Naive thymus-derived CD4-positive, alpha-beta T cell (primary cell): ENCODE data around the gene IL2RG. TPM values are rescaled to one million over a fixed set of nuclear protein-coding genes. Genes with fewer than 3 reads are reported as not detected.

Source experiments
- ATAC-seq: fragments of 150-1000 bp; cut with Tn5 transposase; 2 replicates; pipeline ENCODE4 v1.10.0; 2021; ENCODE audit warnings: mild to moderate bottlenecking, moderate library complexity
- CTCF ChIA-PET: fragments of 350-600 bp; sonication (Branson Sonifier 250); formaldehyde crosslinking; loops from one replicate; lab custom pipeline; 2021; ENCODE audit warnings: antibody characterized with exemption; lab: Charles Lee
- POLR2A ChIA-PET: fragments of 350-600 bp; sonication (Branson Sonifier 250); formaldehyde crosslinking; loops from one replicate; lab custom pipeline; 2021; ENCODE audit warnings: antibody characterized with exemption, inconsistent platforms; lab: Charles Lee
- DNase-seq, 9 donors: peaks; one replicate each; pipeline versions ENCODE4 v3.0.0 to v3.0.0-alpha.2; 2020 to 2022; ENCODE audit warnings: mixed read lengths in 1 of 9
- H3K27ac ChIP-seq: one replicate; pipeline ENCODE4 v1.7.0; 2013; ENCODE audit warnings: mild to moderate bottlenecking, low read depth, low read length, moderate library complexity
- H3K27me3 ChIP-seq, 2 donors: one replicate each; pipeline ENCODE4 v1.7.0; 2013; ENCODE audit warnings: low read length in 2 of 2, mild to moderate bottlenecking in 2 of 2, moderate library complexity in 2 of 2; ENCODE audit not compliant: control insufficient read depth in 2 of 2, insufficient read depth in 2 of 2
- H3K36me3 ChIP-seq, 3 experiments: 1 replicate in 2 of 3; 2 replicates in 1 of 3; pipeline ENCODE4 v1.7.0; 2013; ENCODE audit warnings: low read length in 3 of 3, mild to moderate bottlenecking in 3 of 3, moderate library complexity in 1 of 3; ENCODE audit not compliant: insufficient read depth in 3 of 3, control insufficient read depth in 2 of 3
- H3K4me1 ChIP-seq, 2 donors: one replicate each; pipeline ENCODE4 v1.7.0; 2013; ENCODE audit warnings: low read length in 2 of 2, mild to moderate bottlenecking in 2 of 2, moderate library complexity in 1 of 2; ENCODE audit not compliant: control insufficient read depth in 2 of 2, insufficient read depth in 2 of 2
- H3K4me3 ChIP-seq: 2 replicates; pipeline ENCODE4 v1.7.0; 2013; ENCODE audit warnings: mild to moderate bottlenecking, low read length
- H3K9me3 ChIP-seq, 3 experiments: 1 replicate in 2 of 3; 2 replicates in 1 of 3; pipeline ENCODE4 v1.7.0; 2013; ENCODE audit warnings: low read length in 3 of 3; ENCODE audit not compliant: control insufficient read depth in 2 of 3
- H3K27ac Mint-ChIP-seq, 9 donors: one replicate each; pipeline ENCODE4 v1.8.0; 2020 to 2022; ENCODE audit warnings: mixed read lengths in 9 of 9, mild to moderate bottlenecking in 8 of 9, moderate library complexity in 5 of 9, inconsistent platforms in 2 of 9
- H3K27me3 Mint-ChIP-seq, 5 donors: one replicate each; pipeline ENCODE4 v1.8.0; 2021 to 2022; ENCODE audit warnings: mixed read lengths in 5 of 5, mild to moderate bottlenecking in 1 of 5
- H3K36me3 Mint-ChIP-seq, 5 donors: one replicate each; pipeline ENCODE4 v1.8.0; 2020 to 2022; ENCODE audit warnings: mixed read lengths in 5 of 5, mild to moderate bottlenecking in 3 of 5, inconsistent platforms in 1 of 5
- H3K4me1 Mint-ChIP-seq, 7 donors: one replicate each; pipeline ENCODE4 v1.8.0; 2020 to 2022; ENCODE audit warnings: mixed read lengths in 7 of 7, mild to moderate bottlenecking in 3 of 7, inconsistent platforms in 1 of 7
- H3K4me3 Mint-ChIP-seq, 10 donors: one replicate each; pipeline ENCODE4 v1.8.0; 2020 to 2022; ENCODE audit warnings: mild to moderate bottlenecking in 10 of 10, mixed read lengths in 10 of 10, moderate library complexity in 6 of 10, inconsistent platforms in 2 of 10
- H3K9me3 Mint-ChIP-seq, 11 donors: one replicate each; pipeline ENCODE4 v1.8.0; 2020 to 2022; ENCODE audit warnings: mixed read lengths in 11 of 11, mild to moderate bottlenecking in 4 of 11, inconsistent platforms in 1 of 11, moderate library complexity in 1 of 11
- intact Hi-C, 2 donors: fragments of 100-400 bp; cut with micrococcal nuclease; formaldehyde crosslinking; loops; one replicate each; pipeline ENCODE4 v1.15.1; 2023
- polyA plus RNA-seq, 2 donors: library from polyadenylated mRNA; unstranded; fragments of 300-500 nt; fragmentation: Illumina TruSeq; gene quantifications; one replicate each; pipeline ENCODE4 v1.2.3, GENCODE V29; 2021
- total RNA-seq, 6 experiments: library from RNA in 5 of 6; stranded (reverse) in 5 of 6; gene quantifications; 1 replicate in 5 of 6; 2 replicates in 1 of 6; pipeline ENCODE4 v1.2.3 and lab custom pipeline; 2021 to 2026

IL2RG gene
- total and polyA plus RNA-seq, 7 experiments from 2014 or later, result 228 to 1,015 (median 330) TPM

DNA sequence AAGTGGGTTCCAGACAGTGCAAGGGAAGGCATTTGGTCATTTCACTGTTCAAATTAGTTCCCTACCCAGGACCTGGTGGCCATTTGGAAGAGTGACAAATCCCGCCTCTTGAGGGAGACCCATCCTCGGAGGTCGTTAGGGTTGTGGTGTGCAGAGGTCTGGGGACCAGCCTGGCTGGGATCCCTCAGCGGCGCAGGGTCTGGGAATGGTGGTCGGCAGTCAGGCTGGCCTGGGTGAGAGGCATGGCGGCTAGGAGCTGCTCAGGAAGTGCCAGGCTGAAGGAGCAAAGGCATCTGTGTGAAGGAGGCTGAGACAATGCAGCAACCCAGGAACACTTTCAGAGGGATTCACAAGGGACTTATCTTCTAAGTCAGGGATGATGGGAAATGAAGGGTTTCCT is 40.0 kb upstream of the IL2RG start:
- no peak overlapping the region for H3K4me3 ChIP-seq
- H3K9me3 ChIP-seq, result no peaks in the 10 kb centered on the region
- no peaks in the 10 kb centered on the region for H3K9me3 Mint-ChIP-seq
- no peaks in the 10 kb centered on the region for H3K36me3 ChIP-seq
- H3K4me3 Mint-ChIP-seq, result no peak overlapping the region
- DNase-seq (no peak), ATAC-seq (no peak)
- ChIA-PET CTCF (no interaction called here), POLR2A (no interaction called here)
- intact Hi-C loops, result no loop called here
- peaks cover 2 to 11% (median 4%) of the 10 kb centered on the region in 7 donors for H3K4me1 Mint-ChIP-seq
- H3K27me3 Mint-ChIP-seq, result no peaks in the 10 kb centered on the region
- H3K27ac Mint-ChIP-seq, result no peak overlapping the region
- peaks cover 0 to 3% (median 0%) of the 10 kb centered on the region in 5 donors for H3K36me3 Mint-ChIP-seq
- no peak overlapping the region for H3K27ac ChIP-seq
- no peaks in the 10 kb centered on the region for H3K4me1 ChIP-seq
- no peaks in the 10 kb centered on the region for H3K27me3 ChIP-seq

GRCh38 chrX:71148278-71148663 is 36.9 kb upstream of the IL2RG start:
- Mint-ChIP-seq H3K27me3 (no peaks in the 10 kb centered on the region), H3K4me1 (peaks cover 5 to 20% (median 13%) of the 10 kb centered on the region in 7 donors), H3K9me3 (peaks cover 0 to 2% (median 0%) of the 10 kb centered on the region in 11 donors), H3K27ac (no peak overlapping the region), H3K36me3 (peaks cover 0 to under 1% (median 0%) of the 10 kb centered on the region in 5 donors), H3K4me3 (no peak overlapping the region)
- Histone ChIP-seq H3K9me3 (no peaks in the 10 kb centered on the region), H3K27ac (no peak overlapping the region), H3K27me3 (no peaks in the 10 kb centered on the region), H3K4me1 (peaks cover 0 to 10% of the 10 kb centered on the region in 2 donors), H3K4me3 (no peak overlapping the region), H3K36me3 (no peaks in the 10 kb centered on the region)
- intact Hi-C loops, result loop anchor here in 1 of 2 donors (5.0 kb wide), 1 partner anchor 34 kb away; no protein-coding TSS in a partner anchor
- DNase-seq (no peak), ATAC-seq (no peak)
- CTCF ChIA-PET, result no interaction called here
- POLR2A ChIA-PET, result interaction anchor here (1.3 kb wide), 1 partner anchor 30 kb away, joined by 3 read pairs; the partner anchor contains the start of gene MED12

DNA sequence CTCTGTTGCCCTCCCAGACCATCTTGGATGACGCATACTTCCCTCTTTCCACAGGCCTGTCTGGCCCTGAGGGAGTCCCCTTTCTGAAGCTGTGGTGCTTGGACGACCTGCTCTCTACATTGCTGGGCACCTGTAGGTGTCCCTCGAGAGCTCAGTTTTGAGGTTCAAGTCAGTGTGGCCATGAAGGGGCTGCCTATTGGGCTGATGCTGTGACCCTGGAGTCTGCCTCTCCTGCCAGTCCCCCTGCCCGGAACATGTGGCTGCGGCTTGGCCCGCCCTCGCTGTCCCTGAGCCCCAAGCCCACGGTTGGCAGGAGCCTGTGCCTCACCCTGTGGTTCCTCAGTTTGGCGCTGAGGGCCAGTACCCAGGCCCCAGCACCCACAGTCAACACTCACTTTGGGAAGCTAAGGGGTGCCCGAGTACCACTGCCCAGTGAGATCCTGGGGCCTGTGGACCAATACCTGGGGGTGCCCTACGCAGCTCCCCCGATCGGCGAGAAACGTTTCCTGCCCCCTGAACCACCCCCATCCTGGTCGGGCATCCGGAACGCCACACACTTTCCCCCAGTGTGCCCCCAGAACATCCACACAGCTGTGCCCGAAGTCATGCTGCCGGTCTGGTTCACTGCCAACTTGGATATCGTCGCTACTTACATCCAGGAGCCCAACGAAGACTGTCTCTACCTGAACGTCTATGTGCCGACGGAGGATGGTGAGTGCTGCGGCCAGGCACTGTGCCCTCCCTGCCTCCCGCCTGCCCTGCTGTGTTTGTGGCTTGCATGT is 36.3 kb upstream of the IL2RG start:
- DNase-seq (no peak), ATAC-seq (no peak)
- intact Hi-C loops, result loop anchor here in 1 of 2 donors (5.0 kb wide), 1 partner anchor 35 kb away; no protein-coding TSS in a partner anchor
- Mint-ChIP-seq H3K27me3 (no peaks in the 10 kb centered on the region), H3K4me3 (no peak overlapping the region), H3K4me1 (peaks cover 5 to 20% (median 13%) of the 10 kb centered on the region in 7 donors), H3K36me3 (no peaks in the 10 kb centered on the region), H3K9me3 (peaks cover 0 to 2% (median 0%) of the 10 kb centered on the region in 11 donors), H3K27ac (no peak overlapping the region)
- ChIA-PET POLR2A (interaction anchor here (1.3 kb wide), 1 partner anchor 29 kb away, joined by 3 read pairs; the partner anchor contains the start of gene MED12), CTCF (no interaction called here)
- H3K9me3 ChIP-seq, result no peaks in the 10 kb centered on the region
- H3K36me3 ChIP-seq, result no peaks in the 10 kb centered on the region
- no peak overlapping the region for H3K27ac ChIP-seq
- no peak overlapping the region for H3K4me3 ChIP-seq
- peaks cover 0 to 10% of the 10 kb centered on the region in 2 donors for H3K4me1 ChIP-seq
- H3K27me3 ChIP-seq, result no peaks in the 10 kb centered on the region

DNA sequence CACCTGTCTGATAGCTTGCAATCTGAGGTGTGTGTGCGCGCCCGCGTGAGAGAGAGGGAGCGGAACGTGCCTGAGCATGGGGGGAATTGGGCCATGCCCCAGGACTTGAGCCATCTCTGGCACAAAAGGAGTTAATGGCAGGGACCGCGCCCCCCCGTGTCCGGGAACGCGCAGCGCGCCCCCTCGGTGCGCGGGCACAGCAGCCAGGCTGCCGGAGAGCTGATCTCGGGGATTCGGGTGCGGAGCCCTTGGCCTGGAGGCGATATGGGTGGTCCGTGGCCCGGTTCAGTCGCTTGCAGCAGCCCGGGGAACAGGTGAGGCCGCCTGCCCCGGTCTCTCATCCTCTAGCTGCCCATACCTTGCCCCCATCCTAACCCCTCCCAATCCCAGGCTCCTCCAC is 33.3 kb upstream of the IL2RG start, which contains the start of gene NLGN3:
TSS of gene NLGN3 (plus strand) at position 191 of the 400 bp plus-strand sequence. CDS start 2,909 bp downstream, outside the sequence.
- POLR2A ChIA-PET, result no interaction called here
- Mint-ChIP-seq H3K4me3 (peak within 1 kb of the TSS in 6 of 10 donors; percentile 53 to 87 (median 61)), H3K27ac (peak within 1 kb of the TSS in 6 of 9 donors; percentile 14 to 64 (median 55)), H3K27me3 (no peaks in the 10 kb centered on the region), H3K9me3 (peaks cover 0 to 2% (median 0%) of the 10 kb centered on the region in 11 donors), H3K36me3 (no peaks in the 10 kb centered on the region), H3K4me1 (peaks cover 5 to 28% (median 21%) of the 10 kb centered on the region in 7 donors)
- no peak within 1 kb of the TSS for H3K4me3 ChIP-seq
- H3K36me3 ChIP-seq, result peaks cover 0 to 14% (median 0%) of the 10 kb centered on the region in 3 experiments
- no peak within 1 kb of the TSS for H3K27ac ChIP-seq
- intact Hi-C loops, result loop anchor here in 1 of 2 donors (5.0 kb wide), 1 partner anchor 38 kb away; no protein-coding TSS in a partner anchor
- H3K4me1 ChIP-seq, result peaks cover 0 to 10% of the 10 kb centered on the region in 2 donors
- no peak for ATAC-seq
- no peaks in the 10 kb centered on the region for H3K27me3 ChIP-seq
- H3K9me3 ChIP-seq, result no peaks in the 10 kb centered on the region
- no peak for DNase-seq
- CTCF ChIA-PET, result interaction anchor here (0.7 kb wide), 1 partner anchor 36 kb away, joined by 4 read pairs; no protein-coding TSS in a partner anchor

DNA sequence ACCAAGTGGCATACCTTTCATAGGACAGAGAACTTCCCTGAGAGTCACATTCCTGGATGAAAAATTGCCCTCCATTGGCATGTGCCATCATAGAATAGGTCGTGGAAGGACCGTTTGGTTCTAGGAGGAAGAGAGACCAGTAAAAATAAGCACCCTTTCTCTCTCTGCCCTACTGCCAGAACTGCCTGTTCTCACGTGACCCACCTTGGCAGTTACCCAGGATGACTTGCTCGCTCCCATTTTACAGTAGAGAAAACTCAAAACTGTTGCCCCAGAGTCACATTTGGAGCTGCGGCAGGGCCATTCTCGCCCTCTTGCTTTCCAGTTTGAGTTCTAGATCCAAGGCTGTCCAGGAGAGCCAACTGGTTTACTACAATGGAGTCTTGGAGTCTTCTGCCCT is 32.1 kb upstream of the IL2RG start:
- CTCF ChIA-PET, result interaction anchor here (1.4 kb wide), 1 partner anchor 44 kb away, joined by 4 read pairs; no protein-coding TSS in a partner anchor
- Histone ChIP-seq H3K36me3 (peaks cover 0 to 23% (median 8%) of the 10 kb centered on the region in 3 experiments), H3K4me3 (no peak overlapping the region), H3K4me1 (peaks cover 0 to 10% of the 10 kb centered on the region in 2 donors), H3K9me3 (no peaks in the 10 kb centered on the region), H3K27ac (no peak overlapping the region), H3K27me3 (no peaks in the 10 kb centered on the region)
- DNase-seq (no peak), ATAC-seq (no peak)
- intact Hi-C loops, result no loop called here
- H3K36me3 Mint-ChIP-seq, result peaks cover 0 to 7% (median 6%) of the 10 kb centered on the region in 5 donors
- H3K4me3 Mint-ChIP-seq, result no peak overlapping the region
- POLR2A ChIA-PET, result interaction anchor here (0.6 kb wide), 1 partner anchor 1285 kb away, joined by 3 read pairs; no protein-coding TSS in a partner anchor
- H3K9me3 Mint-ChIP-seq, result peaks cover 0 to 2% (median 0%) of the 10 kb centered on the region in 11 donors
- no peaks in the 10 kb centered on the region for H3K27me3 Mint-ChIP-seq
- H3K27ac Mint-ChIP-seq, result peak overlapping the region in 4 of 9 donors; percentile 22 to 36 (median 30)
- peaks cover 9 to 35% (median 28%) of the 10 kb centered on the region in 7 donors for H3K4me1 Mint-ChIP-seq

DNA sequence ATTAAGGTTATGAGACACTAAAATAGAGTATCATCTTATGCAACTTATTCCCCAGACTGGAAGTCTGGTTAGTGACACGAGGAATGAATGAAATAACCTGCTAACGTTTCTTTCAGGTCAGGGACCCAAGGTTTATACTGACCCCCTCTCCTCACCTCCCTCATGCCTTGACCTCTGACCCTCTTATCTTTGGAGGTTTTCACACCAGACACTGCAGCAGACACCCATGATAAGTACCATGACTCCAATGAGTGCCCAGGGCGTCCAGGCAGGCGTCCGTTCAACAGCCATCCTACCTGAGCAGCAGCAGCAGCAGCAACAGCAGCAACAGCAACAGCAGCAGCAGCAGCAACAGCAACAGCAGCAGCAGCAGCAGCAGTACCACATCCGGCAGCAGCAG is 29.1 kb upstream of the IL2RG start:
- ChIA-PET POLR2A (no interaction called here), CTCF (no interaction called here)
- H3K36me3 Mint-ChIP-seq, result peaks cover 4 to 20% (median 10%) of the 10 kb centered on the region in 5 donors
- H3K4me1 Mint-ChIP-seq, result peaks cover 6 to 25% (median 18%) of the 10 kb centered on the region in 7 donors
- no peaks in the 10 kb centered on the region for H3K27me3 ChIP-seq
- peak overlapping the region; percentile 35 for H3K27ac ChIP-seq
- H3K4me1 ChIP-seq, result peaks cover 0 to 3% of the 10 kb centered on the region in 2 donors
- H3K4me3 ChIP-seq, result no peak overlapping the region
- H3K27me3 Mint-ChIP-seq, result no peaks in the 10 kb centered on the region
- H3K36me3 ChIP-seq, result peaks cover 0 to 54% (median 17%) of the 10 kb centered on the region in 3 experiments
- ATAC-seq (no peak), DNase-seq (no peak)
- H3K27ac Mint-ChIP-seq, result peak overlapping the region in 4 of 9 donors; percentile 31 to 83 (median 64)
- H3K4me3 Mint-ChIP-seq, result peak overlapping the region in 1 of 10 donors; percentile 35
- intact Hi-C loops, result no loop called here
- H3K9me3 Mint-ChIP-seq, result peaks cover 0 to 2% (median 0%) of the 10 kb centered on the region in 11 donors
- H3K9me3 ChIP-seq, result no peaks in the 10 kb centered on the region
